ENCODE data around the gene EID1.
A peak's percentile ranks its signal among the peaks of the same experiment; 100 is the strongest.
"Not testable (repeated sequence)": the region's sequence is repeated elsewhere in the genome, so short reads cannot be mapped to it uniquely, and the experiment has no call there.

EID1 gene

DNA sequence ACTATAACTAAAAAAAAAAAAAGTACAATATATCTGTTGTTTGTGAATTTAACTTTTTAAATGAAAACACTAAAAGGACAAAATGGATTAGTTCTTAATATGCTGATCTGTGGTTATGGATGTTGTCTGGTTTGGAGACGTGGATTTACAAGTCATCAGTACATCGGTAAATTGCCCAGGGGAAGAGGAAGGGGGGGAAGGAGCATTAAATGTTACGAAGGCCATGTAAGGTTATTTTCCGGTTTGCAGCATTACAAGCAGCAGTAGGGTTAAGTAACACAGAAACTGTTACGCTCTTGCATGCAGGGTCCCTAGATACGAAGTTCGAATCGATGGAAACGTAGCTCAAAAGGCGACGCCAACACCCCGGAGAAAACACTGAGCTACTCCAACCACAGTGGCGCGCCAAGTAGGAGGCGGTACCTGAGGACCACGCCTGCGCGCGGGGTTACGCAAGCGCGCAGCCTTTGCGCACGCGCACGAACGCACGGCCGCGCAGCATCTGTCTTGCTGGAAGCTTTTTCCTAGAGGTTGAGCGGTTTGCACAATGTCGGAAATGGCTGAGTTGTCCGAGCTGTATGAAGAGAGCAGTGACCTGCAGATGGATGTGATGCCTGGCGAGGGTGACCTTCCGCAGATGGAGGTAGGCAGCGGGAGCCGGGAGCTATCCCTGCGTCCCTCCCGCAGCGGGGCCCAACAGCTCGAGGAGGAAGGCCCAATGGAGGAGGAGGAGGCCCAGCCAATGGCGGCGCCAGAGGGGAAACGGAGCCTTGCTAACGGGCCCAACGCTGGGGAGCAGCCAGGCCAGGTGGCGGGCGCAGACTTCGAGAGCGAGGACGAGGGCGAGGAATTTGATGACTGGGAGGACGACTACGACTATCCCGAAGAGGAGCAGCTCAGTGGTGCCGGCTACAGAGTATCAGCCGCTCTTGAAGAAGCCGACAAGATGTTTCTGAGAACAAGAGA lies at the start of gene EID1:
EID1 (plus strand) TSS at position 505 of the 966 bp plus-strand sequence; CDS start at position 548, 43 bp downstream.
- DNase-seq: peak; percentile 97

- DNase-seq: no peak
Measured at GRCh38 chr15:48828471-48828870, 49.5 kb upstream of the EID1 start.

DNA sequence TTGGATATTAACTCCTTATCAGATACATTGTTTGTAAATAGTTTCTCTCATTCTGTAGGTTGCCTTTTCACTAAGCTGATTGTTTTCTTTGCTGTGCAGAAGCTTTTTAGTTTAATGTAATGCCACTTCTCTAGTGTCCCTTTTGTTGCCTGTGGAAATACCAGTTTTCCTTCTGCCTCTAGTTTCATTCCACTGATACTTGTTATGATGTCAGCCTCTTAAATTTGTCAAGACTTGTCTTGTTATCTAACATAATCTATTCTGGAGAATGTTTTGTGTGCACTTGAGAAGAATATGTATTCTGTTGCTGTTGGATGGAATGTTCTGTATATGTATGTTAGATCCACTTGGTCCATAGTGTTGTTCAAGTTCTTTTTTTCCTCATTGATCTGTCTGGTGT lies 49.0 kb upstream of the EID1 start:
- no peak for DNase-seq

- DNase-seq: no peak
Measured at GRCh38 chr15:48832648-48833047, 45.3 kb upstream of the EID1 start.

GRCh38 chr15:48833526-48834239 lies 44.3 kb upstream of the EID1 start:
- DNase-seq: no peak

DNA sequence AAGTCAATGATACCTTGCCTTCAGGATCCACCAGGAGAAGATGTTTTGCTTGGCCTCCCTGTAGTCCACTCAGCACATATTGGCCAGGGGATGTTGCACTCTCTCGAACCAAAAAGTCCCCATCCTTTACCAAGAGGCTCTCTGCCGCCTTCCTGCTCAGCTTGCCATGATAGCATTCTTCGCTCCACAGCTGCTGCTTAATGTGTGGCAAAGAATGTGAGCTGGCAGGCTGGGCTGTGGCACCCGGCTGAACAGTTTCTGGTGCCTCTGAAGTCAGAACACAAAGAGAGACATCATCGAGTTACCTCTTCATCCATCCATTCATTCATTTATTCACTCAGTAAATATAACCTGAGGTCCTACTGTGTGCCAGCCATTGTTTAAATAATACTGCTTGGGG lies 43.2 kb upstream of the EID1 start:
- DNase-seq: no peak

GRCh38 chr15:48842501-48842900 lies 35.4 kb upstream of the EID1 start:
- no peak for DNase-seq

GRCh38 chr15:48845123-48845522 lies 32.8 kb upstream of the EID1 start:
- no peak for DNase-seq

DNA sequence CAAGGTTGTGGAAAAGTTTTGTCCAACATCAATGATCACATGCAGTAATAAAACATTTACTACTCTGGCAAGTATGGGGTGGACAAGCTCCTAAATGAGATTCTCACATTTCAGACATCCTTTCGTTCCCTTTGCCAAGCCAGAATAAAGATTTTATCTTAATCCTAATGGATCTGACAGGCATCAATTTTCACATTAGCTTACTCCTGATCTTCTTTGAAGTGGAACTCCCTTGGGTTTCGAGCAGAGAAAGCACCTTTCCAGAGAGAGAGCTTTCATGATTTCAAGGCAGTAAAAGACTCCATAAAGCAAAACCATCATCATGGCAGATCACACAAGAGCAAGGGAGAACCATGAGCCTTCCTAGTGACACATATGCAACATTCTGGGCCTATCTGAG lies 27.3 kb upstream of the EID1 start:
- DNase-seq: no peak

DNA sequence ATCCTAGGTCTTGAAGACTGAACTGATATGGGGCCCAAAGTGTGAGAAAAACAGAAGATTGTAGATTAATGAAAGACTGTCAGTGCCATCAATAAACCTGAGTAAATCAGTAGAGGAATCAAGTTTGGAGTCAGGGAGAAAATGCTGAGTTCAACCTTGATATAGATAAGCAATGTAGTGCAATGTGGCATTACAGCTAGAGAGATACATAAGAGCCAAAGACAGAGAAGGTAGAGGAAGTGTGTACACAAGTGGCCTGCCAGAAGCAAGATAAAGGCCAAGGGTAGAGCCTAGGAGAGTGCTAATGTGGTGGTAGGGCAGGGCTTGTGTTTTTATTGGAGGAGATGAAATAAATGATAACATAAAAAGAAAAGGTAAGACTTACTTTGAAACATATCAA lies 26.0 kb upstream of the EID1 start:
- peak; percentile 74 for DNase-seq

DNA sequence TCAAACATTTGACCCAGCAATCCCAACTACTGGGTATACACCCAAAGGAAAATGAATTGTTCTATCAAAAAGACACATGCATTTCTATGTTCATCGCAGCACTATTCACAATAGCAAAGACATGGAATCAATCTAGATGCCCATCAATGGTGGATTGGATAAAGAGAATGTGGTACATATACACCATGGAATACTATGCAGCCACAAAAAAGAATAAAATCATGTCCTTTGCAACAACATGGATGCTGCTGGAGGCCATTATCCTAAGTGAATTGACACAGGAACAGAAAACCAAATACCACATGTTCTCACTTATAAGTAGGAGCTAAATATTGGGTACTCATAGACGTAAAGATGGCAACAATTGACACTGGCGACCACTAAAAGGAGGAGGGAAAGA lies 23.5 kb upstream of the EID1 start:
- DNase-seq: not testable (repeated sequence)

DNA sequence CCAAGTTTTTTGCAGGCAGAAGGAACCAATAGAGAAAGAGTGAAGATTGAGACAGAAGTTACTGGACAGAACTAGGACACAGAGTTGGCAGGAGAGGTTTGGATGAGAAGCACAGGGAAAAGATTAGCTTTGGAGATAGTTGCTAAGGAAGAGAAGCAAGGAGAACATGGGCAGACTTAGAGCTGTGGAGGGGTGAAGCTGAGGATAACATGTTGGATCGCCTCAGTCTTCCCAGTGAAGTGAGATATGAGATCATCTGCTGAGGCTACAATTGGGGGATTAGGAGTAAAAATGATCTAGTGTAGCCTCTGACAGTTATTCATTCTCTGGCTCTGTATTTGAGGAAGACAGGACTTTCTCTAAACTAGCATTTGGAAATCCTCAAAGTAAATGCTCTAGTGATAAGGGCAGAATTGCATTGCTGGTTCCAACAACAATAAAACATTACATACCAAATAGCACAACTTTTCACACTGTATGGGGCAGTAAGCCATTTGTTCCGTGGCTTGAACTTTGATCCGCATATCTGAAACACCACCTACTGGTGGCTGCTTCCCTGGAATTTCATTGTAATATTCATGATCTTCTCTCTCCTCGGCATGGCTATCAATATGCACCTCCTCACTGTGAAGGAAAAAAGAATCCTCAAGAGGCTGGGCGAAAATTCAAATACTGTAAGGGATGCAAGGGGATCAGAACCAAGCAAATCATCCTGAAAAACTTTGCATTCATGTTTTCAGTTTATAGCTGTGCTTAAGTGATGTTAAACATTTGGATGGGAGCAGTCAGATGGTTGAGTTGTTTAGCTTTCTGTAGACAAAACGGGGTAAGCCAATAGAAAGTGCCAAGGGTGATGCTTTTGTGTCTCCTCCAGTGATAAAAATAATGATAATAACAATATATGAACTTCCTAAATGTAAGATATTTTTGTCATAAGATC lies 22.2 kb upstream of the EID1 start:
- DNase-seq: peak; percentile 53

- no peak for DNase-seq
Measured at GRCh38 chr15:48856942-48857341, 21.0 kb upstream of the EID1 start.

- DNase-seq: peak; percentile 94
Measured at GRCh38 chr15:48858401-48858800, 19.5 kb upstream of the EID1 start.

DNA sequence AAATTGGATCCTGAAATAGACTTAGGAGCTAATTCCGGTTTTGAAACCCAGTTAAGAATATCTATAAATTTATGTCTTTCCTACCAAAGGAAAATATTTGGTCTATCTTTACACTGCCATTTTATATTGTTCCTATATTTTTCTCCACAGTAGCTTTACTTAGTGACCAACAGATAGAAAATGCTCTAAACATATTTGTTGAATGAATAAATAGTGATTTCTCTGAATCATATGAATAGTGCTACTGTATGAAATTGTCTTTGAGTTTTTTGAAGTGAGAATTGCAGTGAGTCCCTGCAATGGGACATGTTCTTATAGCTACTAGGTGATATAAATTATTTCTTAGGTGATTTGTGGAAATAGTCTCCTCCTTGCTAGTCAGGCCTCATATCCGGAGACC lies 18.5 kb upstream of the EID1 start:
- no peak for DNase-seq

DNA sequence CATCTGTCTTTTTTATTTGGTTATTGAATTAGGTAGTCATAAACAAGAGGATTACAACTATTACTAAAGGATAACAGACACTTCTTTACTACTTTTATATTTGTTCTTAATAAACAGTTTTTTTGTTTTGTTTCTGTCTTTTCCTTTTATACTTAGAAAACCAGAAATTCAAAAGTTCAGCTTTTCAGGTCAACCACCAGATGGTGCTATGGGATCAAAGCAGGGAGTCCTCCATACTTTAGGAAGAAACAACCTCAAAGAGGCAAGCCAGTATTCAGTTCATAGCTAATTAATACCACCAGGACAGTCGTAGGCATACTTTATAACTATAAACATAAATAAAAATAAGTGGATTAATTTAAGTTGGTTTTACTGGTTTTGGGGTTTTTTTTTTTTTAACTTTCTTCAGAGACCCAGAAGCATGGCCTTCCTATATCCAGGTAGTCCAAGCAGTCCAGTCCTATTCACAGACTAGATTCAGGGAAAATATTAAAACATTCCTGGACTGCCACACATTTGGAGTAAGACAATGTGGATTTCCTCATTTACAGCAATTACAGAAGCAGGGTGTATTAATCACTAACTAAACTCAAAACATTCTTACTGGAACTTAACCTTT lies 16.0 kb upstream of the EID1 start:
- peak; percentile 92 for DNase-seq

- DNase-seq: peak; percentile 37
Measured at GRCh38 chr15:48862705-48863104, 15.2 kb upstream of the EID1 start.

DNA sequence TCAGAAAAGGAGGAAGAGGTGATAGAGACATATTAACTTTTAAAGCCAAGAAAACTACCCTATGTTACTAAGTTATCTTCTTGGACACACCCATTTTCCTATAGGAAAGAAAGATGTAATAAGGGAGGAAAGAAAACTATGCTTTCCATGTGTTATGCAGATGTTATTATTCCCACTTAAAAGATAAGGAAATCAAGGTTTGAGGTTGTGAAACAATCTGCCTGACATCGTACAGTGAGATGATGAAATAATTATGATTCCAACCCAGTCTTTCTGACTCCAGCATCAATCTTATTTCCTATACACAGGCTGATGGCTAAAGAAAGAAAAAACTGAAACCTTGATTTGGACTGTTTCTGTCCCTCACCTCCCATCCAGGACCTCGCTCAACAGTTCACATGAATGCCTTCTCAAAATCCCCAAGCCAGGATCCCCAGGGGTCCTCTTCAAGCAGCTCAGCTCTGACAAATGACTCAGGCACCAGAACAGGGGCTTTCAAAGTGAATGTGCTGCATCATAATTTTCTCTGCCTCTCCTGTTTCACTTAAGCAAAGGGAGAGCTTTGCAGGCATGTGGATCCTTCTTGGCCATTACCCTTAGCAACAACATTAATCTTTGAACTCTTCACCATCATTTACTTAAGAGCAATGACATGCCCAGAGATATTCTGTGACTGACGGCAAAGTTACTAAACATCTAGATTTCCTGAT lies 12.4 kb upstream of the EID1 start:
- DNase-seq: no peak

- no peak for DNase-seq
Measured at GRCh38 chr15:48866141-48866563, 11.8 kb upstream of the EID1 start.

DNA sequence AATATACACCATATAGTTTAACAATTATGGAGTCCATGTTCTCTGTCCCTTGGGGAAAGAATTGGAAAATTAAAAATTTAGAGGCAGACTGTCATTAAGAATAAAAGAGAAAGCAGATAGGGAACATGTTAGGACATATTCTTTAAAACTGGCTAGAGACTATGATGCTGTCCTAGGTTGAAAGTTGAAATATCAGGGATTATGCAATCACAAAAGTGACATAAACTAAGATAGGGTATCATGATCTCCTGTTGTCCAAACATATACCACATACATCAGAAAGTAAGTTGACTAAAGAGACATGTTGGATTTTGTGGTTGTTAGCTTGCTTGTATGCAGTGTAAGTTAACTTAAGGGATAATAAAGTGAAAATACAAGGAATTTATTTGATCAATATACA lies 9.9 kb upstream of the EID1 start:
- DNase-seq: peak; percentile 25

DNA sequence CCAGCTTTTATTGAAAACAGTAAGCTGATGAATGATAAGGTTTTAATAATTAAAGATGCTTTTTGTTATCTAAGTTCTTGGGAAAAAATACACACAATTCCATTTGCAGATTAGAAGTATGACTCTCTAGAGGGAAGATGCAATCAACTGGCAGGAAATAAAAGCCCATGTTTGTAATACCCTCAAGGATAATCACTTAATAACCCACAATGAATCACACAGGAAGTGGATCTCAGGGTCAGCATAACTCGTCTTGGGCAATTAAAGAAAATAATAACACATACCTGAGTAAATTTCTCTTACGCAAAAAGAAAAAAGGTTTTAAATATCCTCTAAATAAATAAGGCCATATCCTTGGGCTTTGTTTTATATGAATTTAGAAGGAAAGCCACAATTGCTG lies 9.4 kb upstream of the EID1 start:
- DNase-seq: no peak

- no peak for DNase-seq
Measured at GRCh38 chr15:48869966-48870365, 8.0 kb upstream of the EID1 start.

Data from hematopoietic multipotent progenitor cell treated with erythropoietin and hydrocortisone succinate and interleukin-3 and kit ligand, for 6 days (in vitro differentiated cells).